MV-4-11 (cell line): ENCODE measurements around the gene ETS2.
"Not testable (repeated sequence)": the region's sequence is repeated elsewhere in the genome, so short reads cannot be mapped to it uniquely, and the experiment has no call there.

ENCODE experiments used
- DNase-seq: peaks from one replicate; lab custom pipeline; 2025; lab: John Stamatoyannopoulos, UW

Gene ETS2

GRCh38 chr21:38839328-38840286 is 33.9 kb downstream of the ETS2 start:
- DNase-seq = peak; percentile 63

- DNase-seq = peak; percentile 21
Measured at GRCh38 chr21:38840456-38841300, 34.9 kb downstream of the ETS2 start.

- peak; percentile 26 for DNase-seq
Measured at GRCh38 chr21:38841472-38841871, 35.7 kb downstream of the ETS2 start.

- no peak for DNase-seq
Measured at GRCh38 chr21:38842079-38842478, 36.4 kb downstream of the ETS2 start.

- DNase-seq = no peak
Measured at GRCh38 chr21:38843379-38843778, 37.6 kb downstream of the ETS2 start.

GRCh38 chr21:38843806-38844503 is 38.2 kb downstream of the ETS2 start:
- DNase-seq = no peak

- DNase-seq = not testable (repeated sequence)
Measured at GRCh38 chr21:38845374-38845773, 39.6 kb downstream of the ETS2 start.

GRCh38 chr21:38847556-38847955 is 41.8 kb downstream of the ETS2 start:
- no peak for DNase-seq

- DNase-seq = no peak
Measured at GRCh38 chr21:38848187-38848609, 42.5 kb downstream of the ETS2 start.

GRCh38 chr21:38849776-38850175 is 44.0 kb downstream of the ETS2 start:
- no peak for DNase-seq

- DNase-seq = no peak
Measured at GRCh38 chr21:38850277-38850951, 44.7 kb downstream of the ETS2 start.

- DNase-seq = no peak
Measured at GRCh38 chr21:38851101-38851500, 45.4 kb downstream of the ETS2 start.

- no peak for DNase-seq
Measured at GRCh38 chr21:38852278-38852677, 46.5 kb downstream of the ETS2 start.

- DNase-seq = no peak
Measured at GRCh38 chr21:38852708-38853107, 47.0 kb downstream of the ETS2 start.

- peak; percentile 65 for DNase-seq
Measured at GRCh38 chr21:38853421-38853919, 47.7 kb downstream of the ETS2 start.

- DNase-seq = no peak
Measured at GRCh38 chr21:38857152-38857825, 51.6 kb downstream of the ETS2 start.

GRCh38 chr21:38858026-38858811 is 52.5 kb downstream of the ETS2 start:
- no peak for DNase-seq

- DNase-seq = no peak
Measured at GRCh38 chr21:38858812-38859205, 53.1 kb downstream of the ETS2 start.

GRCh38 chr21:38859852-38860251 is 54.1 kb downstream of the ETS2 start:
- DNase-seq = no peak

- no peak for DNase-seq
Measured at GRCh38 chr21:38861056-38861455, 55.3 kb downstream of the ETS2 start.
